ENCODE measurements around the gene ASTL.

- TF ChIP-seq, protein P1, sequence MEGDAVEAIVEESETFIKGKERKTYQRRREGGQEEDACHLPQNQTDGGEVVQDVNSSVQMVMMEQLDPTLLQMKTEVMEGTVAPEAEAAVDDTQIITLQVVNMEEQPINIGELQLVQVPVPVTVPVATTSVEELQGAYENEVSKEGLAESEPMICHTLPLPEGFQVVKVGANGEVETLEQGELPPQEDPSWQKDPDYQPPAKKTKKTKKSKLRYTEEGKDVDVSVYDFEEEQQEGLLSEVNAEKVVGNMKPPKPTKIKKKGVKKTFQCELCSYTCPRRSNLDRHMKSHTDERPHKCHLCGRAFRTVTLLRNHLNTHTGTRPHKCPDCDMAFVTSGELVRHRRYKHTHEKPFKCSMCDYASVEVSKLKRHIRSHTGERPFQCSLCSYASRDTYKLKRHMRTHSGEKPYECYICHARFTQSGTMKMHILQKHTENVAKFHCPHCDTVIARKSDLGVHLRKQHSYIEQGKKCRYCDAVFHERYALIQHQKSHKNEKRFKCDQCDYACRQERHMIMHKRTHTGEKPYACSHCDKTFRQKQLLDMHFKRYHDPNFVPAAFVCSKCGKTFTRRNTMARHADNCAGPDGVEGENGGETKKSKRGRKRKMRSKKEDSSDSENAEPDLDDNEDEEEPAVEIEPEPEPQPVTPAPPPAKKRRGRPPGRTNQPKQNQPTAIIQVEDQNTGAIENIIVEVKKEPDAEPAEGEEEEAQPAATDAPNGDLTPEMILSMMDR (IDR thresholded peaks at IDR 0.05; ENCODE audit: insufficient read depth, low read depth, low read length): no peak
- no peak for TF ChIP-seq EZH2 (IDR thresholded peaks at IDR 0.05; ENCODE audit: insufficient read depth, low read length)
Measured at GRCh38 chr2:96092573-96092877, 45.8 kb downstream of the ASTL start.

Data from astrocyte (in vitro differentiated cells and primary cell).